OCI-LY3 (cell line): ENCODE data around the gene MMD.

ENCODE experiments used
- H2AFZ ChIP-seq: fragments of 200-600, 300-600 bp; shearing (Covaris generic); 2 replicates; pipeline ENCODE4 v1.6.0; 2014; ENCODE audit warnings: antibody characterized with exemption, low read depth, low read length
- H3K27ac ChIP-seq: fragments of 200-600, 300-600 bp; sonication (generic); 2 replicates; pipeline ENCODE4 v1.5.1; 2014; ENCODE audit warnings: mild to moderate bottlenecking, low read length, moderate library complexity, mixed read lengths
- H3K27me3 ChIP-seq: fragments of 200-600, 300-600 bp; sonication (generic); 2 replicates; pipeline ENCODE4 v1.6.1; 2014; ENCODE audit warnings: low read depth, low read length, mixed read lengths
- H3K36me3 ChIP-seq: fragments of 200-600, 300-600 bp; sonication (generic); replicated peaks from 2 replicates; pipeline ENCODE3; 2014; ENCODE audit warnings: low read depth, low read length, mixed read lengths
- H3K4me1 ChIP-seq: fragments of 300-600, 200-600 bp; sonication (generic); 2 replicates; pipeline ENCODE4 v1.6.1; 2014; ENCODE audit warnings: low read length, mixed read lengths
- H3K4me2 ChIP-seq: fragments of 200-600, 300-600 bp; sonication (generic); 2 replicates; pipeline ENCODE4 v1.6.1; 2014; ENCODE audit warnings: low read length, mixed read lengths
- H3K4me3 ChIP-seq: fragments of 300-600, 200-600 bp; sonication (generic); 2 replicates; pipeline ENCODE4 v1.5.1; 2014; ENCODE audit warnings: antibody characterized with exemption, mild to moderate bottlenecking, low read length, moderate library complexity
- H3K79me2 ChIP-seq: fragments of 300-600, 200-600 bp; shearing (Covaris generic); 2 replicates; pipeline ENCODE4 v1.6.1; 2014; ENCODE audit warnings: mild to moderate bottlenecking, low read length, mixed read lengths
- H3K9ac ChIP-seq: fragments of 300-600, 200-600 bp; shearing (Covaris generic); 2 replicates; pipeline ENCODE4 v1.6.0; 2014; ENCODE audit warnings: mild to moderate bottlenecking, low read length, moderate library complexity
- H3K9me3 ChIP-seq: fragments of 200-600, 300-600 bp; shearing (Covaris generic); 2 replicates; pipeline ENCODE4 v1.6.1; 2014; ENCODE audit warnings: low read length, mixed read lengths; ENCODE audit not compliant: insufficient read depth
- H4K20me1 ChIP-seq: fragments of 200-600, 300-600 bp; sonication (generic); 2 replicates; pipeline ENCODE4 v1.6.1; 2016; ENCODE audit warnings: low read length, mixed read lengths; ENCODE audit not compliant: insufficient read depth
- EZH2phosphoT487 ChIP-seq: fragments of 200-600 bp; shearing (Covaris generic); IDR thresholded peaks from 2 replicates; pipeline ENCODE4 v1.6.1; 2018; ENCODE audit warnings: antibody characterized with exemption, mixed run types, low read depth
- TF ChIP-seq, protein P1 (sequence below): fragments of 200-600, 300-600 bp; sonication (generic); IDR thresholded peaks from 2 replicates; pipeline ENCODE4 v1.5.1; 2014; ENCODE audit warnings: antibody characterized with exemption, low read length, low read depth

Gene MMD

DNA sequence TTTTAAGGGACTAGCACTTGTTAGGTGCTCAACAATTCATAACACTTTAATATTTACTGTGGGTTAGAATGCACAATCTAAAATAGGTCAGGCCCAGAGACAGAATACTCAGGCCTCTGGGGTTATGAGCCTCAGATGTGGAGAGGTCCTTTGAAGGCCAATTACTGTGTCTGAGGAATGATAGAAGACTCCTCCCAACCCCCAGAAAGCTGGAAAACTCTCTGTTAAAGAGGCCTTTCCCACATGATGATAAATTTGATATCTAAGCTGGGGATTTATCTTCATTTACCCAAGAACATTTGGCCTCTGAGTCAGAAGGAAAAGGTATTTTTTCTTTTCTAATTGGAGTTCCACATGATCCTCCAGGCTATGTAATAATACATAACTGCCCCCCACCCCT lies 41.1 kb upstream of the MMD start:
- TF ChIP-seq, protein P1, sequence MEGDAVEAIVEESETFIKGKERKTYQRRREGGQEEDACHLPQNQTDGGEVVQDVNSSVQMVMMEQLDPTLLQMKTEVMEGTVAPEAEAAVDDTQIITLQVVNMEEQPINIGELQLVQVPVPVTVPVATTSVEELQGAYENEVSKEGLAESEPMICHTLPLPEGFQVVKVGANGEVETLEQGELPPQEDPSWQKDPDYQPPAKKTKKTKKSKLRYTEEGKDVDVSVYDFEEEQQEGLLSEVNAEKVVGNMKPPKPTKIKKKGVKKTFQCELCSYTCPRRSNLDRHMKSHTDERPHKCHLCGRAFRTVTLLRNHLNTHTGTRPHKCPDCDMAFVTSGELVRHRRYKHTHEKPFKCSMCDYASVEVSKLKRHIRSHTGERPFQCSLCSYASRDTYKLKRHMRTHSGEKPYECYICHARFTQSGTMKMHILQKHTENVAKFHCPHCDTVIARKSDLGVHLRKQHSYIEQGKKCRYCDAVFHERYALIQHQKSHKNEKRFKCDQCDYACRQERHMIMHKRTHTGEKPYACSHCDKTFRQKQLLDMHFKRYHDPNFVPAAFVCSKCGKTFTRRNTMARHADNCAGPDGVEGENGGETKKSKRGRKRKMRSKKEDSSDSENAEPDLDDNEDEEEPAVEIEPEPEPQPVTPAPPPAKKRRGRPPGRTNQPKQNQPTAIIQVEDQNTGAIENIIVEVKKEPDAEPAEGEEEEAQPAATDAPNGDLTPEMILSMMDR = no peak
- no peak for TF ChIP-seq EZH2phosphoT487
- H3K4me1 ChIP-seq = peaks cover 29% of the 10 kb centered on the region
- H3K4me3 ChIP-seq = no peak overlapping the region
- no peaks in the 10 kb centered on the region for H3K9me3 ChIP-seq
- no peaks in the 10 kb centered on the region for H3K36me3 ChIP-seq
- H3K27me3 ChIP-seq = no peaks in the 10 kb centered on the region
- H2AFZ ChIP-seq = no peak overlapping the region
- H4K20me1 ChIP-seq = no peaks in the 10 kb centered on the region
- no peak overlapping the region for H3K4me2 ChIP-seq
- H3K79me2 ChIP-seq = no peaks in the 10 kb centered on the region
- H3K9ac ChIP-seq = no peak overlapping the region
- no peak overlapping the region for H3K27ac ChIP-seq

DNA sequence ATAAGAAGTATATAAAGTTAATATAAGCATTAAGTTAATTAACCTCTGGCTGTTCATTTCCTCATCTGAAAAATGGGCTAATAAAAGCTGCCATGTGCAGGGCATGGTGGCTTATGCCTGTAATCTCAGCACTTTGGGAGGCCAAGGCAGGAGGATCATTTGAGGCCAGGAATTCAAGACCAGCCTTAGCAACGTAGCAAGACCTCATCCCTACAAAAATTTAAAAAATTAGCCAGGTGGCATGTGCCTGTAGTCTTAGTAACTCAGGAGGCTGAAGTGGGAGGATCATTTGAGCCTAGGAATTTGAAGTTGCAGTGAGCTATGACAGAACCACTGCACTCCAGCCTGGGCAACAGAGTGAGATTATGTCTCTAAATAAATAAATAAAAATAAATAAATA lies 40.6 kb upstream of the MMD start:
- no peaks in the 10 kb centered on the region for H4K20me1 ChIP-seq
- no peak overlapping the region for H3K27ac ChIP-seq
- no peak overlapping the region for H3K4me3 ChIP-seq
- H3K79me2 ChIP-seq = no peaks in the 10 kb centered on the region
- no peaks in the 10 kb centered on the region for H3K9me3 ChIP-seq
- H3K4me2 ChIP-seq = no peak overlapping the region
- H2AFZ ChIP-seq = no peak overlapping the region
- H3K4me1 ChIP-seq = peaks cover 29% of the 10 kb centered on the region
- no peak overlapping the region for H3K9ac ChIP-seq
- no peak for TF ChIP-seq EZH2phosphoT487
- TF ChIP-seq, protein P1 = no peak
- H3K27me3 ChIP-seq = no peaks in the 10 kb centered on the region
- H3K36me3 ChIP-seq = no peaks in the 10 kb centered on the region

GRCh38 chr17:55458978-55459377 lies 37.3 kb upstream of the MMD start:
- peak overlapping the region; percentile 72 for H2AFZ ChIP-seq
- peak overlapping the region; percentile 47 for H3K4me3 ChIP-seq
- no peaks in the 10 kb centered on the region for H3K36me3 ChIP-seq
- H3K79me2 ChIP-seq = no peaks in the 10 kb centered on the region
- peak overlapping the region; percentile 73 for H3K4me2 ChIP-seq
- no peaks in the 10 kb centered on the region for H4K20me1 ChIP-seq
- H3K27ac ChIP-seq = no peak overlapping the region
- peak overlapping the region; percentile 25; the same call in 1 of the 2 replicates for H3K9ac ChIP-seq
- no peak for TF ChIP-seq EZH2phosphoT487
- TF ChIP-seq, protein P1 = no peak
- H3K9me3 ChIP-seq = no peaks in the 10 kb centered on the region
- H3K4me1 ChIP-seq = peaks cover 29% of the 10 kb centered on the region
- H3K27me3 ChIP-seq = no peaks in the 10 kb centered on the region

- Histone ChIP-seq H3K9ac (peak overlapping the region; percentile 25; the same call in 1 of the 2 replicates), H3K9me3 (no peaks in the 10 kb centered on the region), H3K27me3 (no peaks in the 10 kb centered on the region), H3K36me3 (no peaks in the 10 kb centered on the region), H3K4me2 (peak overlapping the region; percentile 73), H3K4me3 (peak overlapping the region; percentile 47), H3K79me2 (no peaks in the 10 kb centered on the region), H3K27ac (no peak overlapping the region), H4K20me1 (no peaks in the 10 kb centered on the region), H2AFZ (peak overlapping the region; percentile 72), H3K4me1 (peaks cover 24% of the 10 kb centered on the region)
- TF ChIP-seq EZH2phosphoT487 = no peak
- TF ChIP-seq, protein P1 = no peak
Measured at GRCh38 chr17:55458287-55458900, 36.8 kb upstream of the MMD start.
